SU-DHL-6 (cell line): Measurements from ENCODE around the gene P2RX6.

Source experiments
- H2AFZ ChIP-seq: fragments of 200-600 bp; sonication (generic); 2 replicates; pipeline ENCODE4 v1.6.1; 2014; ENCODE audit warnings: low read depth, mild to moderate bottlenecking, moderate library complexity, mixed read lengths, antibody characterized with exemption, low read length; ENCODE audit not compliant: severe bottlenecking
- H3F3A ChIP-seq: fragments of 200-600 bp; shearing (Covaris generic); 2 replicates; pipeline ENCODE4 v1.6.0; 2016; ENCODE audit warnings: antibody characterized with exemption, mild to moderate bottlenecking; ENCODE audit not compliant: insufficient read depth
- H3K27ac ChIP-seq: fragments of 200-600 bp; sonication (generic); 2 replicates; pipeline ENCODE4 v1.5.1; 2016; ENCODE audit warnings: low read depth, mild to moderate bottlenecking, low read length, moderate library complexity, mixed read lengths
- H3K27me3 ChIP-seq: fragments of 200-600 bp; sonication (generic), shearing (Covaris generic); 2 replicates; pipeline ENCODE4 v1.6.0; 2014; ENCODE audit warnings: mild to moderate bottlenecking, low read length
- H3K36me3 ChIP-seq: fragments of 200-600 bp; sonication (generic); 2 replicates; pipeline ENCODE4 v1.6.1; 2014; ENCODE audit warnings: mild to moderate bottlenecking, low read length, mixed read lengths
- H3K4me2 ChIP-seq: fragments of 300-600, 200-600 bp; shearing (Covaris generic), sonication (generic); 2 replicates; pipeline ENCODE4 v1.6.0; 2014; ENCODE audit warnings: low read length, low read depth, mild to moderate bottlenecking; ENCODE audit not compliant: poor library complexity, severe bottlenecking
- H3K4me3 ChIP-seq: fragments of 200-600 bp; sonication (generic); 2 replicates; pipeline ENCODE4 v1.5.1; 2014; ENCODE audit warnings: antibody characterized with exemption, low read length, mild to moderate bottlenecking, mixed read lengths; ENCODE audit not compliant: insufficient read depth, poor library complexity, severe bottlenecking
- H3K79me2 ChIP-seq: fragments of 200-600 bp; sonication (generic); 2 replicates; pipeline ENCODE4 v1.6.1; 2014; ENCODE audit warnings: mild to moderate bottlenecking, low read length, moderate library complexity; ENCODE audit not compliant: insufficient read depth
- H3K9ac ChIP-seq: fragments of 200-600 bp; sonication (generic); 2 replicates; pipeline ENCODE4 v1.7.0; 2014; ENCODE audit warnings: mild to moderate bottlenecking, low read length
- H3K9me2 ChIP-seq: fragments of 200-600 bp; sonication (generic); replicated peaks from 2 replicates; pipeline ENCODE4 v1.6.1; 2014; ENCODE audit warnings: low read length; ENCODE audit not compliant: insufficient read depth
- H3K9me3 ChIP-seq: fragments of 200-600 bp; sonication (generic); 2 replicates; pipeline ENCODE4 v1.6.1; 2014; ENCODE audit warnings: low read length, mixed read lengths; ENCODE audit not compliant: insufficient read depth
- H4K20me1 ChIP-seq: fragments of 200-600 bp; sonication (generic); 2 replicates; pipeline ENCODE4 v1.6.1; 2014; ENCODE audit warnings: low read depth, mild to moderate bottlenecking, antibody characterized with exemption, low read length, moderate library complexity, mixed read lengths
- CTCF ChIP-seq: fragments of 200-600 bp; sonication (generic); IDR thresholded peaks from one replicate; pipeline ENCODE4 v1.5.1; 2017; ENCODE audit warnings: antibody characterized with exemption, mild to moderate bottlenecking, low read length, moderate library complexity; ENCODE audit not compliant: insufficient read depth, poor library complexity, severe bottlenecking
- EZH2phosphoT487 ChIP-seq: fragments of 200-600 bp; sonication (generic), shearing (Covaris generic); conservative IDR thresholded peaks from 2 replicates; pipeline ENCODE4 v1.6.1; 2018; ENCODE audit warnings: mild to moderate bottlenecking, antibody characterized with exemption, low read length, moderate library complexity, mixed read lengths

P2RX6 gene

GRCh38 chr22:20985720-20986119 is 29.2 kb upstream of the P2RX6 start:
- no peaks in the 10 kb centered on the region for H3K9me2 ChIP-seq
- no peak overlapping the region for H3K27ac ChIP-seq
- H4K20me1 ChIP-seq: no peaks in the 10 kb centered on the region
- H3F3A ChIP-seq: no peaks in the 10 kb centered on the region
- no peaks in the 10 kb centered on the region for H3K9me3 ChIP-seq
- no peaks in the 10 kb centered on the region for H3K79me2 ChIP-seq
- H2AFZ ChIP-seq: no peak overlapping the region
- no peaks in the 10 kb centered on the region for H3K27me3 ChIP-seq
- no peak overlapping the region for H3K4me2 ChIP-seq
- no peak overlapping the region for H3K4me3 ChIP-seq
- H3K9ac ChIP-seq: no peak overlapping the region
- no peak for TF ChIP-seq EZH2phosphoT487
- no peaks in the 10 kb centered on the region for H3K36me3 ChIP-seq

- no peak overlapping the region for H3K9ac ChIP-seq
- H3K4me3 ChIP-seq: no peak overlapping the region
- H2AFZ ChIP-seq: no peak overlapping the region
- no peaks in the 10 kb centered on the region for H4K20me1 ChIP-seq
- H3K9me2 ChIP-seq: no peaks in the 10 kb centered on the region
- H3K4me2 ChIP-seq: no peak overlapping the region
- TF ChIP-seq CTCF (no peak), EZH2phosphoT487 (no peak)
- H3K79me2 ChIP-seq: no peaks in the 10 kb centered on the region
- H3K27me3 ChIP-seq: no peaks in the 10 kb centered on the region
- no peaks in the 10 kb centered on the region for H3F3A ChIP-seq
- H3K9me3 ChIP-seq: no peaks in the 10 kb centered on the region
- no peaks in the 10 kb centered on the region for H3K36me3 ChIP-seq
- H3K27ac ChIP-seq: no peak overlapping the region
These were observed 28.6 kb upstream of the P2RX6 start for GRCh38 chr22:20986365-20986764.

- H3K4me3 ChIP-seq: no peak overlapping the region
- no peaks in the 10 kb centered on the region for H4K20me1 ChIP-seq
- no peak overlapping the region for H3K9ac ChIP-seq
- TF ChIP-seq CTCF (no peak), EZH2phosphoT487 (no peak)
- H3K79me2 ChIP-seq: no peaks in the 10 kb centered on the region
- H3K36me3 ChIP-seq: no peaks in the 10 kb centered on the region
- H3K4me2 ChIP-seq: no peak overlapping the region
- H3F3A ChIP-seq: no peaks in the 10 kb centered on the region
- no peaks in the 10 kb centered on the region for H3K9me2 ChIP-seq
- no peak overlapping the region for H2AFZ ChIP-seq
- H3K27me3 ChIP-seq: no peaks in the 10 kb centered on the region
- H3K27ac ChIP-seq: no peak overlapping the region
- H3K9me3 ChIP-seq: no peaks in the 10 kb centered on the region
These were observed 27.6 kb upstream of the P2RX6 start for GRCh38 chr22:20987375-20987774.

GRCh38 chr22:20988573-20989322 is 26.2 kb upstream of the P2RX6 start:
- Histone ChIP-seq H3F3A (no peaks in the 10 kb centered on the region), H3K27ac (no peak overlapping the region), H3K36me3 (no peaks in the 10 kb centered on the region), H4K20me1 (no peaks in the 10 kb centered on the region), H3K9me3 (no peaks in the 10 kb centered on the region), H3K9ac (no peak overlapping the region), H3K4me2 (no peak overlapping the region), H3K9me2 (no peaks in the 10 kb centered on the region), H3K4me3 (no peak overlapping the region), H3K27me3 (no peaks in the 10 kb centered on the region), H2AFZ (no peak overlapping the region), H3K79me2 (no peaks in the 10 kb centered on the region)
- TF ChIP-seq CTCF: no peak
- TF ChIP-seq EZH2phosphoT487: no peak
